ENCODE results near the gene RGS14.

GRCh38 chr5:177383181-177383580, 25.5 kb downstream of the RGS14 start:
- no peak for TF ChIP-seq EZH2 (IDR thresholded peaks at IDR 0.05)
- TF ChIP-seq POLR2AphosphoS5 (IDR thresholded peaks at IDR 0.05; ENCODE audit: borderline replicate concordance, low read depth, low read length) = no peak
